GM18870 (cell line): ENCODE data around the gene WNT5A.

Experiments used
- ATAC-seq: cut with Tn5 transposase; IDR thresholded peaks from one replicate; pipeline ENCODE4 v1.9.1; 2021; ENCODE audit warnings: moderate library complexity; ENCODE audit not compliant: unreplicated experiment

Gene WNT5A

GRCh38 chr3:55482496-55483195 lies 4.5 kb downstream of the WNT5A start:
- ATAC-seq: no peak

- no peak for ATAC-seq
These were observed 5.2 kb downstream of the WNT5A start for GRCh38 chr3:55481744-55482495.

- ATAC-seq: no peak
These were observed 6.0 kb downstream of the WNT5A start for GRCh38 chr3:55480911-55481743.

- no peak for ATAC-seq
These were observed 9.5 kb downstream of the WNT5A start for GRCh38 chr3:55477306-55478303.

GRCh38 chr3:55476515-55476914 lies 10.6 kb downstream of the WNT5A start:
- ATAC-seq: no peak

GRCh38 chr3:55474213-55474632 lies 12.9 kb downstream of the WNT5A start:
- no peak for ATAC-seq

GRCh38 chr3:55473788-55474187 lies 13.3 kb downstream of the WNT5A start:
- no peak for ATAC-seq

GRCh38 chr3:55471522-55472280 lies 15.4 kb downstream of the WNT5A start:
- no peak for ATAC-seq

GRCh38 chr3:55471084-55471483 lies 16.0 kb downstream of the WNT5A start:
- no peak for ATAC-seq

GRCh38 chr3:55469957-55470526 lies 17.1 kb downstream of the WNT5A start:
- no peak for ATAC-seq

- ATAC-seq: no peak
These were observed 18.9 kb downstream of the WNT5A start for GRCh38 chr3:55468251-55468650.

- ATAC-seq: no peak
These were observed 20.0 kb downstream of the WNT5A start for GRCh38 chr3:55467099-55467498.

GRCh38 chr3:55466526-55466925 lies 20.6 kb downstream of the WNT5A start:
- no peak for ATAC-seq

GRCh38 chr3:55461896-55462295 lies 25.2 kb downstream of the WNT5A start:
- ATAC-seq: no peak

- no peak for ATAC-seq
These were observed 27.3 kb downstream of the WNT5A start for GRCh38 chr3:55459838-55460237.

GRCh38 chr3:55458181-55458790 lies 28.8 kb downstream of the WNT5A start:
- no peak for ATAC-seq

- no peak for ATAC-seq
These were observed 31.2 kb downstream of the WNT5A start for GRCh38 chr3:55455915-55456314.

GRCh38 chr3:55454611-55455010 lies 32.5 kb downstream of the WNT5A start:
- no peak for ATAC-seq
